Loucy (cell line): ENCODE measurements around the gene CNTN5.

Experiments used
- CTCF ChIP-seq: fragments of 200-600 bp; sonication (generic); conservative IDR thresholded peaks from 2 replicates; pipeline ENCODE4 v1.5.1; 2014; ENCODE audit warnings: mild to moderate bottlenecking, antibody characterized with exemption, low read length
- EZH2phosphoT487 ChIP-seq: fragments of 200-600 bp; IDR thresholded peaks from 2 replicates; pipeline ENCODE4 v1.6.1; 2018; ENCODE audit warnings: antibody characterized with exemption, mild to moderate bottlenecking, moderate library complexity, borderline replicate concordance

- TF ChIP-seq CTCF (no peak), EZH2phosphoT487 (no peak)
Observed at GRCh38 chr11:99241066-99241465, 220.3 kb downstream of the CNTN5 start.
